Hepatocyte (in vitro differentiated cells): ENCODE measurements around the gene SMAP2. TPM values are rescaled to one million over a fixed set of nuclear protein-coding genes. Genes with fewer than 3 reads are reported as not detected.
"Not testable (repeated sequence)": the region's sequence is repeated elsewhere in the genome, so short reads cannot be mapped to it uniquely, and the experiment has no call there.

ENCODE experiments used
- DNase-seq: peaks from one replicate; pipeline ENCODE4 v3.0.0-alpha.2; 2016; ENCODE audit warnings: low spot score
- H2AFZ ChIP-seq: fragments of 200-600 bp; sonication (generic); 2 replicates; pipeline ENCODE4 v1.6.0; 2016; ENCODE audit warnings: antibody characterized with exemption, mild to moderate bottlenecking
- H3K27ac ChIP-seq: fragments of 200-600 bp; sonication (generic); 2 replicates; pipeline ENCODE4 v1.5.1; 2016; ENCODE audit warnings: mild to moderate bottlenecking
- H3K27me3 ChIP-seq: fragments of 200-600 bp; sonication (generic); 2 replicates; pipeline ENCODE4 v1.6.1; 2016
- H3K36me3 ChIP-seq: fragments of 200-600 bp; sonication (generic); replicated peaks from 2 replicates; pipeline ENCODE4 v1.5.1; 2016; ENCODE audit warnings: low read depth; ENCODE audit not compliant: insufficient read depth
- H3K4me1 ChIP-seq: fragments of 200-600 bp; sonication (generic); 2 replicates; pipeline ENCODE4 v1.5.1; 2016; ENCODE audit warnings: mild to moderate bottlenecking, moderate library complexity; ENCODE audit not compliant: insufficient read depth
- H3K4me2 ChIP-seq: fragments of 200-600 bp; sonication (generic); 2 replicates; pipeline ENCODE4 v1.6.0; 2016
- H3K4me3 ChIP-seq: fragments of 200-600 bp; sonication (generic); 2 replicates; pipeline ENCODE4 v1.5.1; 2016; ENCODE audit warnings: mild to moderate bottlenecking
- H3K79me2 ChIP-seq: fragments of 200-600 bp; sonication (generic); 2 replicates; pipeline ENCODE4 v1.6.0; 2017; ENCODE audit warnings: mild to moderate bottlenecking
- H3K9me2 ChIP-seq: fragments of 200-600 bp; sonication (generic); replicated peaks from 2 replicates; pipeline ENCODE4 v1.6.0; 2017; ENCODE audit warnings: mild to moderate bottlenecking; ENCODE audit not compliant: insufficient read depth
- H3K9me3 ChIP-seq: fragments of 200-600 bp; sonication (generic); 2 replicates; pipeline ENCODE4 v1.5.1; 2016; ENCODE audit warnings: low read depth, mild to moderate bottlenecking
- H4K20me1 ChIP-seq: fragments of 200-600 bp; sonication (generic); 2 replicates; pipeline ENCODE4 v1.6.0; 2016; ENCODE audit warnings: mild to moderate bottlenecking; ENCODE audit not compliant: insufficient read depth, poor library complexity, severe bottlenecking
- CTCF ChIP-seq: fragments of 200-600 bp; sonication (generic); IDR thresholded peaks from 2 replicates; pipeline ENCODE4 v1.5.1; 2016; ENCODE audit warnings: antibody characterized with exemption, mild to moderate bottlenecking; ENCODE audit not compliant: poor library complexity
- EZH2 ChIP-seq: fragments of 200-600 bp; sonication (generic); IDR thresholded peaks from 2 replicates; pipeline ENCODE4 v1.6.1; 2016; ENCODE audit warnings: antibody characterized with exemption, mild to moderate bottlenecking, borderline replicate concordance
- EZH2phosphoT487 ChIP-seq: fragments of 200-600 bp; sonication (generic); IDR thresholded peaks from one replicate; pipeline ENCODE4 v1.6.1; 2018; ENCODE audit warnings: antibody characterized with exemption, mild to moderate bottlenecking, low read depth, moderate library complexity; ENCODE audit not compliant: unreplicated experiment, severe bottlenecking
- WGBS: methylation state at CpG from one replicate; pipeline ENCODE4 v1.1.6; 2016; ENCODE audit warnings: low lambda C conversion rate; ENCODE audit errors: missing lambda C conversion rate; 5-methylcytosine and 5-hydroxymethylcytosine counted together
- polyA plus RNA-seq: library from polyadenylated mRNA; unstranded; fragments of >200 nt; fragmentation: Nextera tagmentation; extraction: Ambion mirVana; gene quantifications from 2 replicates; pipeline ENCODE4 v1.2.1, GENCODE V29; 2016
- total RNA-seq: library from RNA; depleted of rRNA; stranded (reverse); fragments of >200 nt; gene quantifications from 2 replicates; pipeline ENCODE4 v1.2.3, GENCODE V29; 2014

SMAP2 gene
- total and polyA plus RNA-seq, 2 experiments from 2014 or later: 22.9 to 23.1 TPM

- Histone ChIP-seq H4K20me1 (no peaks in the 10 kb centered on the region), H3K79me2 (no peaks in the 10 kb centered on the region), H3K27me3 (no peaks in the 10 kb centered on the region), H3K27ac (no peak overlapping the region), H3K4me1 (peaks cover 3% of the 10 kb centered on the region), H3K4me3 (no peak overlapping the region), H2AFZ (peak overlapping the region; percentile 33), H3K9me2 (no peaks in the 10 kb centered on the region), H3K9me3 (no peaks in the 10 kb centered on the region), H3K36me3 (no peaks in the 10 kb centered on the region), H3K4me2 (peak overlapping the region; percentile 67)
- WGBS: 41% methylated on average over 21 of the region's 21 CpGs
- peak; percentile 98 for TF ChIP-seq CTCF
- TF ChIP-seq EZH2phosphoT487: no peak
- peak; percentile 86 for DNase-seq
Observed at GRCh38 chr1:40338745-40339419, 34.6 kb upstream of the SMAP2 start.

GRCh38 chr1:40339420-40340323, 33.9 kb upstream of the SMAP2 start:
- Histone ChIP-seq H3K79me2 (no peaks in the 10 kb centered on the region), H3K27me3 (no peaks in the 10 kb centered on the region), H3K27ac (no peak overlapping the region), H3K9me3 (no peaks in the 10 kb centered on the region), H3K36me3 (no peaks in the 10 kb centered on the region), H3K4me1 (peaks cover 3% of the 10 kb centered on the region), H4K20me1 (no peaks in the 10 kb centered on the region), H3K4me2 (no peak overlapping the region), H3K9me2 (no peaks in the 10 kb centered on the region), H3K4me3 (no peak overlapping the region), H2AFZ (no peak overlapping the region)
- no peak for DNase-seq
- 70% methylated on average over 6 of the region's 6 CpGs for WGBS
- TF ChIP-seq CTCF: no peak
- TF ChIP-seq EZH2: no peak
- TF ChIP-seq EZH2phosphoT487: no peak

- H3K36me3 ChIP-seq: no peaks in the 10 kb centered on the region
- H2AFZ ChIP-seq: no peak overlapping the region
- H4K20me1 ChIP-seq: no peaks in the 10 kb centered on the region
- H3K27me3 ChIP-seq: no peaks in the 10 kb centered on the region
- no peak overlapping the region for H3K27ac ChIP-seq
- peaks cover 3% of the 10 kb centered on the region for H3K4me1 ChIP-seq
- H3K4me3 ChIP-seq: no peak overlapping the region
- DNase-seq: no peak
- H3K4me2 ChIP-seq: no peak overlapping the region
- 68% methylated on average over 6 of the region's 6 CpGs for WGBS
- TF ChIP-seq CTCF: no peak
- no peak for TF ChIP-seq EZH2phosphoT487
- TF ChIP-seq EZH2: no peak
- H3K79me2 ChIP-seq: no peaks in the 10 kb centered on the region
- no peaks in the 10 kb centered on the region for H3K9me2 ChIP-seq
- H3K9me3 ChIP-seq: no peaks in the 10 kb centered on the region
Observed at GRCh38 chr1:40341491-40342380, 31.8 kb upstream of the SMAP2 start.

GRCh38 chr1:40342381-40342717, 31.2 kb upstream of the SMAP2 start:
- not testable (repeated sequence) for H3K4me2 ChIP-seq, H2AFZ ChIP-seq, H3K9me3 ChIP-seq, H4K20me1 ChIP-seq, DNase-seq, H3K4me3 ChIP-seq, H3K79me2 ChIP-seq, H3K36me3 ChIP-seq, H3K27me3 ChIP-seq, H3K9me2 ChIP-seq, H3K4me1 ChIP-seq, H3K27ac ChIP-seq
- WGBS: 96% methylated on average over 3 of the region's 3 CpGs
